Esophagus muscularis mucosa (tissue), 3 donors: ENCODE measurements around the gene CHPF2.

Source experiments
- POLR2AphosphoS5 ChIP-seq, 2 donors: sonication (generic); formaldehyde crosslinking; IDR thresholded peaks; one replicate each; pipeline ENCODE4 v1.6.1; 2017; ENCODE audit warnings: antibody characterized with exemption in 2 of 2
- TF ChIP-seq, protein P1 (sequence below), 3 experiments: fragments of 200-600 bp in 2 of 3; fragments of 450-650 bp in 1 of 3; sonication (generic) in 2 of 3; IDR thresholded peaks; one replicate each; pipeline ENCODE4 v1.5.1; 2017 to 2019; ENCODE audit warnings: antibody characterized with exemption in 3 of 3, mild to moderate bottlenecking in 2 of 3, moderate library complexity in 1 of 3

DNA sequence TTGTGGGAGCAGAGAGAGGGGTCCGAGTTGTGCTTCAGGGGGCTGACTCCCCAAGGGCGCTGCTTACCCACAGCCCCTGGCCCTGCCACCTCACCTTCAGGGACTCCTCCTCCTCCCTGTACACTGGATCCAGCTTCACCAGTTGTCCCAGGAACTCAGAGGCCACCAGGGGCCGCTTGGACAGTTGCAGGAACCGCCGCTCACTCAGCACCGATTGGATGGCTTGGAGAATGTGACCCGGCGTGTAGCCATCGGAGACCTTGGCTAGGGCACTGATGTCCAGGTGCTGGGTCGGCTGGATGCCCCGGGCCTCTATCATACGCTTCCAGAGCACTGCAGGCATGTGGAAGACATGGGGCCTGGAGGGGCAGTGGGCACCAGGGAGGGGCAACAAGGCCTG is 40.7 kb upstream of the CHPF2 start:
- no peak for TF ChIP-seq POLR2AphosphoS5 (IDR thresholded peaks at IDR 0.05)
- TF ChIP-seq, protein P1, sequence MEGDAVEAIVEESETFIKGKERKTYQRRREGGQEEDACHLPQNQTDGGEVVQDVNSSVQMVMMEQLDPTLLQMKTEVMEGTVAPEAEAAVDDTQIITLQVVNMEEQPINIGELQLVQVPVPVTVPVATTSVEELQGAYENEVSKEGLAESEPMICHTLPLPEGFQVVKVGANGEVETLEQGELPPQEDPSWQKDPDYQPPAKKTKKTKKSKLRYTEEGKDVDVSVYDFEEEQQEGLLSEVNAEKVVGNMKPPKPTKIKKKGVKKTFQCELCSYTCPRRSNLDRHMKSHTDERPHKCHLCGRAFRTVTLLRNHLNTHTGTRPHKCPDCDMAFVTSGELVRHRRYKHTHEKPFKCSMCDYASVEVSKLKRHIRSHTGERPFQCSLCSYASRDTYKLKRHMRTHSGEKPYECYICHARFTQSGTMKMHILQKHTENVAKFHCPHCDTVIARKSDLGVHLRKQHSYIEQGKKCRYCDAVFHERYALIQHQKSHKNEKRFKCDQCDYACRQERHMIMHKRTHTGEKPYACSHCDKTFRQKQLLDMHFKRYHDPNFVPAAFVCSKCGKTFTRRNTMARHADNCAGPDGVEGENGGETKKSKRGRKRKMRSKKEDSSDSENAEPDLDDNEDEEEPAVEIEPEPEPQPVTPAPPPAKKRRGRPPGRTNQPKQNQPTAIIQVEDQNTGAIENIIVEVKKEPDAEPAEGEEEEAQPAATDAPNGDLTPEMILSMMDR (IDR thresholded peaks at IDR 0.05), result no peak
